Ishikawa (cell line): ENCODE results near the gene PDPR.
"Not testable (repeated sequence)": the region's sequence is repeated elsewhere in the genome, so short reads cannot be mapped to it uniquely, and the experiment has no call there.

ENCODE experiments used
- CREB1 ChIP-seq: IDR thresholded peaks from 2 replicates; pipeline ENCODE4 v1.6.1; 2012; ENCODE audit warnings: low read depth
- EP300 ChIP-seq: IDR thresholded peaks from 2 replicates; pipeline ENCODE4 v1.6.1; 2012; ENCODE audit warnings: borderline replicate concordance
- FOXM1 ChIP-seq: IDR thresholded peaks from 2 replicates; pipeline ENCODE4 v1.6.1; 2012; ENCODE audit warnings: low read depth, borderline replicate concordance
- TAF1 ChIP-seq: IDR thresholded peaks from 2 replicates; pipeline ENCODE4 v1.6.1; 2012; ENCODE audit warnings: low read depth, mild to moderate bottlenecking
- TEAD4 ChIP-seq: IDR thresholded peaks from 2 replicates; pipeline ENCODE4 v1.6.1; 2012
- TF ChIP-seq, protein P1 (sequence below): IDR thresholded peaks from 2 replicates; pipeline ENCODE4 v1.6.1; 2012
- TF ChIP-seq, protein P2 (sequence below): IDR thresholded peaks from 2 replicates; pipeline ENCODE4 v1.6.1; 2012
- TF ChIP-seq, protein P3 (sequence below): IDR thresholded peaks from 2 replicates; pipeline ENCODE4 v1.6.1; 2012; ENCODE audit warnings: low read depth, mild to moderate bottlenecking

- TF ChIP-seq CREB1, EP300, FOXM1, TAF1: not testable (repeated sequence)
- peak; percentile 69 for TF ChIP-seq TEAD4
- TF ChIP-seq, protein P1, sequence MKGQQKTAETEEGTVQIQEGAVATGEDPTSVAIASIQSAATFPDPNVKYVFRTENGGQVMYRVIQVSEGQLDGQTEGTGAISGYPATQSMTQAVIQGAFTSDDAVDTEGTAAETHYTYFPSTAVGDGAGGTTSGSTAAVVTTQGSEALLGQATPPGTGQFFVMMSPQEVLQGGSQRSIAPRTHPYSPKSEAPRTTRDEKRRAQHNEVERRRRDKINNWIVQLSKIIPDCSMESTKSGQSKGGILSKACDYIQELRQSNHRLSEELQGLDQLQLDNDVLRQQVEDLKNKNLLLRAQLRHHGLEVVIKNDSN, result not testable (repeated sequence)
- TF ChIP-seq, protein P2, sequence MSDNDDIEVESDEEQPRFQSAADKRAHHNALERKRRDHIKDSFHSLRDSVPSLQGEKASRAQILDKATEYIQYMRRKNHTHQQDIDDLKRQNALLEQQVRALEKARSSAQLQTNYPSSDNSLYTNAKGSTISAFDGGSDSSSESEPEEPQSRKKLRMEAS, result not testable (repeated sequence)
- TF ChIP-seq, protein P3, sequence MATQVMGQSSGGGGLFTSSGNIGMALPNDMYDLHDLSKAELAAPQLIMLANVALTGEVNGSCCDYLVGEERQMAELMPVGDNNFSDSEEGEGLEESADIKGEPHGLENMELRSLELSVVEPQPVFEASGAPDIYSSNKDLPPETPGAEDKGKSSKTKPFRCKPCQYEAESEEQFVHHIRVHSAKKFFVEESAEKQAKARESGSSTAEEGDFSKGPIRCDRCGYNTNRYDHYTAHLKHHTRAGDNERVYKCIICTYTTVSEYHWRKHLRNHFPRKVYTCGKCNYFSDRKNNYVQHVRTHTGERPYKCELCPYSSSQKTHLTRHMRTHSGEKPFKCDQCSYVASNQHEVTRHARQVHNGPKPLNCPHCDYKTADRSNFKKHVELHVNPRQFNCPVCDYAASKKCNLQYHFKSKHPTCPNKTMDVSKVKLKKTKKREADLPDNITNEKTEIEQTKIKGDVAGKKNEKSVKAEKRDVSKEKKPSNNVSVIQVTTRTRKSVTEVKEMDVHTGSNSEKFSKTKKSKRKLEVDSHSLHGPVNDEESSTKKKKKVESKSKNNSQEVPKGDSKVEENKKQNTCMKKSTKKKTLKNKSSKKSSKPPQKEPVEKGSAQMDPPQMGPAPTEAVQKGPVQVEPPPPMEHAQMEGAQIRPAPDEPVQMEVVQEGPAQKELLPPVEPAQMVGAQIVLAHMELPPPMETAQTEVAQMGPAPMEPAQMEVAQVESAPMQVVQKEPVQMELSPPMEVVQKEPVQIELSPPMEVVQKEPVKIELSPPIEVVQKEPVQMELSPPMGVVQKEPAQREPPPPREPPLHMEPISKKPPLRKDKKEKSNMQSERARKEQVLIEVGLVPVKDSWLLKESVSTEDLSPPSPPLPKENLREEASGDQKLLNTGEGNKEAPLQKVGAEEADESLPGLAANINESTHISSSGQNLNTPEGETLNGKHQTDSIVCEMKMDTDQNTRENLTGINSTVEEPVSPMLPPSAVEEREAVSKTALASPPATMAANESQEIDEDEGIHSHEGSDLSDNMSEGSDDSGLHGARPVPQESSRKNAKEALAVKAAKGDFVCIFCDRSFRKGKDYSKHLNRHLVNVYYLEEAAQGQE, result not testable (repeated sequence)
Measured at GRCh38 chr16:70109583-70110279, 4.4 kb upstream of the PDPR start.
